Stimulated activated CD4-positive, alpha-beta T cell treated with anti-CD3 and anti-CD28 coated beads, Interleukin-1b, Interleukin-23, amount 100 ng/mL, for 48 hours (primary cell): ENCODE data around the gene HS6ST3.
"Not testable (repeated sequence)": the region's sequence is repeated elsewhere in the genome, so short reads cannot be mapped to it uniquely, and the experiment has no call there.

ENCODE experiments used
- DNase-seq: peaks from one replicate; pipeline ENCODE4 v3.0.0-alpha.2; 2020

HS6ST3 gene

DNA sequence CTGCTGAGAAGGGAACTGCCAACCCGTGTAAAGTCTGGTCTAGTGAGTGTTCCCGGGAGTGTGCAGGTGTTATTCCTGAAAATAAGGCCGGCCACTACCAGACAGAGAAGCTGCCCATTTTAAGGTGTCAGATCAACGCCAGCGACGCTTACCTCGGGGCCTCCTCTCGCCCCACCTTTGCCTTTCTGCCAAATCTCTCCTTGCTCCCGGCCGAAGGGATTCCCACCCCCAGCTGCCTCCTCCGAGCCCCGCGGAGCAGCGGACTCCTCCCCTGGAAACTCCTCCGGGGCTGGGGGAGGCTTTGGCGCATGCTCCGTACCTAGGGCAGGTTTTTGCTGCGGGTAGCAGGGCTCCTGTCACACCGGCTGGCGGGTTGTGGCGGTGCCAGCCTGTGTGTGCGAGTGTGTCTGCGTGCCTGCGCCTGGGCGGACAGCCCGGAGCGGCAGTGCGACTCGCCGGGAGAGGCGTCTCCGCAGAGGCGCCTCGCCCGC is at the start of gene HS6ST3:
Gene HS6ST3, plus strand, starts transcription at position 359 of the 491 bp plus-strand sequence.
- no peak for DNase-seq

DNA sequence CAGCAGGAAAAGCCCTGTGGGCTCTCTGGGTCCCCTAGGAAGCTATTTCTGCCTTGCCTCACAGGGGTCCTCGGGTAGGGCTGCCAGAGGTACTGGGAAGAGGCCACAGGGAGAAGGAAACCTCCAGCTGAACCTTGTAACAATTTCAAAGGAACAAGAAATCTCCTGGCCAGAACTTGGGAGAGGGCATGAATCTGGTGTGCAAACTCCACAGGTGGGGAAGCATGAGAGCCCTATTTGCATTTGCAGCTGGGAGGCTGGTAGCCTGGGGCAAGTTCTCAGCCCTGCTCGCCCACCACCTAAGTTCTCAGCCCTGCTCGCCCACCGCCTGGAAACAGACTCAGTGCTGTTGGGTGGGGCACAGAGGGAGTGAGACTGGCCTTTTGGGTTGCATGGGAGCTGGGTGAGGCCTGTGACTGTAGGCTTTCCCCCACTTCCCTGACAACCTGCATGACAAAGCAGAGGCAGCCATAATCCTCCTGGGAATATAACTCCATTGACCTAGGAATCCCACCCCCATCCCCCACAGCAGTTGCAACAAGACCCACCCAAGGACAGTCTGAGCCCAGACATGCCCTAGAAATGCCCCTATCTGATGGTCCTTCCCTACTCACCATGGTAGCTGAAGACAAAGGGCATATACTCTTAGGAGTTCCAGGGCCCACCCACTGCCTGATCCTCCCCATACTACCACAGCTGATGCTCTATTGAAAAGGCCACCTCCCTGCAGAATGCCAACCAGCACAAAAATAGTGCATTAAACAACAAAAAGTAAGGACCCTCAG is 48.4 kb upstream of the HS6ST3 start:
- no peak for DNase-seq

DNA sequence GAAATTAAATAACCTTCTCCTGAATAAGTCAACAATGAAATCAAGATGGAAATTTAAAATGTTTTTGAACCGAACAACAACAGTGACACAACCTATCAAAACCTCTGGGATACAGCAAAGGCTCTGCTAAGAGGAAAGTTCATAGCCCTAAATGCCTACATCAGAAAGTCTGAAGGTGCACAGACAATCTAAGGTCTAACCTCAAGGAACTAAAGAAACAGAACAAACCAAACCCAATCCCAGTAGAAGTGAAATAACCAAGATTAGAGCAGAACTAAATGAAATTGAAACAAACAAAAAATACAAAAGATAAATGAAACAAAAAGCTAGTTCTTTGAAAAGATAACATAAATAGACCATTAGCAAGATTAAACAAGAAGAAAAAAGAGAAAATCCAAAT is 45.7 kb upstream of the HS6ST3 start:
- DNase-seq: no peak

DNA sequence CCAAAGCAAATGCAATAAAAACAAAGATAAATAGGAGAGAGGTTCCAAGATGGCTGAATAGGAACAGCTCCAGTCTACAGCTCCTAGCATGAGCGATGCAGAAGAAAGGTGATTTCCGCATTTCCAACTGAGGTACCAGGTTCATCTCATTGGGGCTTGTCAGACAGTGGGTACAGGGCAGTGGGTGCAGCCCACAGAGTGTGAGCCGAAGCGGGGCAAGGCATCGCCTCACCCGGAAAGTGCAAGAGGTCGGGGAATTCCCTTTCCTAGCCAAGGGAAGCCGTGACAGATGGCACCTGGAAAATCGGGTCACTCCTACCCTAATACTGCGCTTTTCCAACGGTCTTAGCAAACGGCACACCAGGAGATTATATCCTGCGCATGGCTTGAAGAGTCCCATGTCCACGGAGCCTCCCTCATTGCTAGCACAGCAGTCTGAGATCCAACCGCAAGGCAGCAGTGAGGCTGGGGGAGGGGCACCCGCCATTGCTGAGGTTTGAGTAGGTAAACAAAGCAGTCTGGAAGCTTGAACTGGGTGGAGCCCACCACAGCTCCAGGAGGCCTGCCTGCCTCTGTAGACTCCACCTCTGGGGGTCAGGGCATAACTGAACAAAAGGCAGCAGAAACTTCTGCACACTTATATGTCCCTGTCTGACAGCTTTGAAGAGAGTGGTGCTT is 43.3 kb upstream of the HS6ST3 start:
- DNase-seq: not testable (repeated sequence)

DNA sequence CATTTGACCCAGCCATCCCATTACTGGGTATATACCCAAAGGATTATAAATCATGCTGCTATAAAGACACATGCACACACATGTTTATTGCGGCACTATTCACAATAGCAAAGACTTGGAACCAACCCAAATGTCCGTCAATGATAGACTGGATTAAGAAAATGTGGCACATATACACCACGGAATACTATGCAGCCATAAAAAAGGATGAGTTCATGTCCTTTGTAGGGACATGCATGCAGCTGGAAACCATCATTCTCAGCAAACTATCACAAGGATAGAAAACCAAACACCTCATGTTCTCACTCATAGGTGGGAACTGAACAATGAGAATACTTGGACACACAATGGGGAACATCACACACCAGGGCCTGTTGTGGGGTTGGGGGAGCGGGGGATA is 39.0 kb upstream of the HS6ST3 start:
- not testable (repeated sequence) for DNase-seq

- not testable (repeated sequence) for DNase-seq
These were observed 38.4 kb upstream of the HS6ST3 start for GRCh38 chr13:96051491-96051890.

GRCh38 chr13:96051946-96052345 is 38.0 kb upstream of the HS6ST3 start:
- not testable (repeated sequence) for DNase-seq

DNA sequence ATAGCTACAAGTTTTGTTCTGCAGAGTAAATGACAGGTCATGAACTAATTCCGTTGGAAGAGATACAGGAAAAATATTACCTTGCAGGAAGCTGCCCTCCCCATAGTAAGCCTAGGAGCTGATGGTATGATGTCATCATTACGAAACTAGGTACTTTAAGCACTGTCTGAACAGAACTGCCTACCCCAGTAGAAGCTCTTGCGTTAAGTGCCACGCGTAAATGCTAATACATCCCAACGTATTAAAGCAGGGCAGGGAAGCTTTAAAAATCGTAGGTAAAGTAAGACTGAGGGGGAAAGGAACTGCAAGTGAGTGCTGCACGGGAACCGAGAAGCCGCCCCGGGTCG is 37.3 kb upstream of the HS6ST3 start:
- DNase-seq: no peak

- peak; percentile 12 for DNase-seq
These were observed 36.8 kb upstream of the HS6ST3 start, which contains the start of gene UGGT2 for GRCh38 chr13:96053003-96053703. TSS of gene UGGT2 (minus strand) at chr13:96053401. CDS start at chr13:96053312, 89 bp downstream.

GRCh38 chr13:96065849-96066248 is 24.1 kb upstream of the HS6ST3 start:
- no peak for DNase-seq

DNA sequence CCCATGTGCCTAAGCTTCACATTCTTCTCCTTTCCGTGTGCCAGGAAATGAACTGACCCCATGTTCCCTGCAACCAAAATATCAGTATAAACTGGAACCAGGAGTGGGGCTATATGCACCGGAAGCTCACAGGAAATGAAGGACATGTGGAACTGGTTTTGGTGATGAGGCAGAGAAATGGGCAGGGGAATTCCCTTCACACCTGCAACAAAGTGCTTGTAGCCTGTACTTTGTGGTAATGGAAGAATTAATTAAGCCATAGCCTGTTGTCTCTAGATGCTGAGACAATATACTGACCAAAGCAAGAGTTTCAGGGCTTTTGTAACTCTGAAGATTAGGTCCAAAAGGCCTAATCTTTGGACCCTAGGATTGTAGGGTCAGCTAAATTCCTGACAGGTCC is 21.2 kb upstream of the HS6ST3 start:
- no peak for DNase-seq

GRCh38 chr13:96071504-96071903 is 18.4 kb upstream of the HS6ST3 start:
- DNase-seq: no peak

GRCh38 chr13:96072392-96072791 is 17.5 kb upstream of the HS6ST3 start:
- no peak for DNase-seq

DNA sequence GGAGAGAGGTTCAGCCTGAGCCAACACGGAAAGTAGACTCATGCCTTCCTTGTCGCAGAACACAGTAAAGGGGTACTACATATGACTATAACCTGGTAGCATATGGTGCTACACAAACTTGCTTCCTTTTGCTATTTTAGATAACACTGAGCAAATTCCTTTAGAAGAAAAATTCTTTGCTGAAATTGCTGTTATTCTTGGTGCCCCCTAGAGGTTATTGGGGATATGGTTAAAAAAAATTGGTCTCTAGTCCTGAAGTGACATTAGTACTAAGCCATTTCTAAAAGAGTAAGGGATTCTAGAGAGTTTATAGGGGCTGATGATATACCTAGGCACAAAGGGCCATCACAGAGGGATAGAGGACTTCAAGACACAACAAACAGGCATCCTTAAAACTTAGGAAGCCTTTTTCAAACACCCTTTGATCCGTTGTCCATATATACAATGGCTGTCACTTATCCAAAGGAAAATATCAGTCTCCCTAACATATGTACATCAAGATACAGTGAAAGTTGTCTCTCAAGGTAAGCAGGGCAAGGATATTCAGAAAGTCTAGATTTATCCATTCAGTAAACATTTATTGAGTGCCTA is 13.9 kb upstream of the HS6ST3 start:
- no peak for DNase-seq

DNA sequence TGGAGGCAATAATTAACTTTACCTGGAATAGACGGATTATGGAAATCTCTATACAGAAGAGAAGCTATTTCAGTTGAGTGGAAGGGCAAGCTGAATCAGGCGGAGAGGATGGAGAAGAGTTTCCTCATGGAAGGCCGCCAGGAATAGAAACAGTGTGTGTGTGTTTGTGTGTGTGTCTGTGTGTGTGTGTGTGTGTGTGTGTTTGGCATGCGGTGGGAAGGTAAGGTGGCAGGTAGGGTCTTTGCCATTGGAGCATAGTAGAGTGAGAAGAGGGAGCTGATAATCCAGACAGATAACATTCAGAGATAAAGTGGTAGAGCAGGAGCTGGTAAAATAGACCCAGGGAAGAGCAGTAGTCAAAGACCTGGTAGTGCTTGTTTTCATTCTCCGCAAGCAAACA is 9.2 kb upstream of the HS6ST3 start:
- no peak for DNase-seq

GRCh38 chr13:96081888-96082287 is 8.0 kb upstream of the HS6ST3 start:
- no peak for DNase-seq

- DNase-seq: no peak
These were observed 7.3 kb upstream of the HS6ST3 start for GRCh38 chr13:96082640-96083039.

DNA sequence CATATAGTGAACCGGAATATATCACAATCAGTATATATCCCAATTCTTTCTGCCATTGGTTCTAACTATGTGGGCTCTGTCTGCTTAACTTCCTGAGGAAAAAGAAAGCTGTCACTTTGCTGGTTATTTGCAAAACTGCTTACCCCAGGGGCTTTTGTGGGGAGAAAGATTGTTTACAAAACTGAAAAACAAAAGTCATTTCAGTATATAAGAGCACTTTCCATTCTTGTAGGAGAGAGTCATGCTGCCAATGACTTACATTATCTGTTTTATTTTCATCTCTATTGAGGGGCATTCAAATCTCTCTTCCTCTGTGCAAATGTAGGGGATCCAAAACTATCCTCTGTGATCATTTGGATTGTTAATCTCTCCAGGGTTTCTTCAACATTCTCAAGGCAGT is 3.2 kb upstream of the HS6ST3 start:
- DNase-seq: no peak

DNA sequence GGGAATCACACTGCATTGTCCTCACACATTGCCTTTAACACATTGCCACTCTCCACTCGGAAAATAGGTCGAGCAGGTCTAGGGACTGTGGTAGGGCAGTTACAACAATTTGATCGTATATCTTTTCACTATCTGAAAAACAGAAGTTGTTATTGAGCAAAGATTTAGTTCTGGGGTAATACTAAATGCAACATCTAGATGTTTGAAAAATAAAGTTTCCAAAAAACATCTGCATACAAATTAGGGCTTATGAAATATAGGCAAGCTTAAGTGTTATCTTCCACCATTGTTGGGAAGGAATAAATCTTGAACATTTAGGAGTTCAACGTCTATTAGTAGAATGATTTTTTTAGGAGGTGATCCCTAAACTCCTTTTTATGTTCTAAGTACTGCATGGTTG is 768 bp upstream of the HS6ST3 start:
- no peak for DNase-seq

- DNase-seq: no peak
These were observed 564 bp downstream of the HS6ST3 start for GRCh38 chr13:96090240-96091101.

- DNase-seq: no peak
These were observed 1.5 kb downstream of the HS6ST3 start for GRCh38 chr13:96091164-96092117.
